ENCODE data around the gene ZNHIT2. TPM values are rescaled to one million over a fixed set of nuclear protein-coding genes. Genes with fewer than 3 reads are reported as not detected.

Gene ZNHIT2
- total and polyA plus RNA-seq, 2 of the 8 experiments (the other 6 are each of a cell fraction or from before 2014, with no cell fraction given), result 13.0 to 16.1 TPM

DNA sequence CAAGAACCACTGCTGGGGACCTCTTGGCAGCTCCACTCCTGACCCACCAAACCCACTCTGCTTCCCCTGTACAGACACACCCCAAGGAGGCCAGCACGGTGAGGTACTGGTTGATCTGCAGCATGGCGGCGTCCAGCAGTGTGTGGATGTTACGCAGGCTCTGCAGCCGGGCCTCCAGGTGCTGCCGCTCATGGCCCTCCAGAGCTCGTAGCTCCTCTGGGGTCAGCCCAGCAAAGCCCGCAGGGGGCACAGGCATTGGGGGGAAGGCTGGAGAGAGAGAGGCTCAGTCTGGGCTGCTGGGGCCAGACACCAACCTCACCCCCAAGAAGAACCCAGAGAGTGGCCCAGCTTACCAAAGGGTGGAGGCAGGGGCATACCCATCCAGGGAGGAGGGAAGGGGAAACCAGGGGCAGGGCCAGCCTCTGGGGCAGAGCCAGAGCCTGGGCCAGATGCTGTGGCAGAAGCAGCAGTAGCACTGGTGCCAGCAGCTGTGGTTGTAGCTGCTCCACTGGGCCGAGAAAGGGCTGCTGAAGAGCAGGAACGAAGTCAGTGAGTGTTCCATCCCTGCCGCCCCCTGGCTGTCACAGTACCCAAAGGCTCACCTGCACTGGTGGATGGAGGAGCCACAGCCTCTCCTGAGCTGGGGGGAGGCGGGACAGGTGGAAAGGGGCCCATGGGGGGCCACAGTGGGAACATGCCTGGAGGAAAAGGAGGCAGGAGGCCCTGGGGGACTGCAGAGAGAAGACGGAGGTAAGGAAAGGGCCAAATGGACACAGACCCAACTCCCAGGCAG is 12.3 kb upstream of the ZNHIT2 start:
- Histone ChIP-seq H3K27me3 (replicated peaks in 1 of 4; ENCODE audit: control insufficient read depth in 3 of 4, extremely low read depth in 1 of 4, insufficient read depth in 3 of 4, low read length in 3 of 4) (no peaks in the 10 kb centered on the region), H2BK12ac (ENCODE audit: low read depth, low read length) (no peak overlapping the region), H3K4me3 (ENCODE audit: extremely low read depth in 1 of 4, insufficient read depth in 2 of 4, low read depth in 3 of 4, low read length in 4 of 4) (no peak overlapping the region), H3K79me2 (ENCODE audit: control insufficient read depth in 1 of 2, insufficient read depth in 2 of 2, low read length in 2 of 2) (peaks cover 0 to 16% of the 10 kb centered on the region in 2 experiments; a peak in 1 of 4 replicates), H4K20me1 (replicated peaks in 1 of 2; ENCODE audit: control insufficient read depth in 1 of 2, insufficient read depth in 2 of 2, low read length in 2 of 2) (peaks cover 0 to 17% of the 10 kb centered on the region in 2 experiments), H4K91ac (replicated peaks; ENCODE audit: insufficient read length, low read length) (no peak overlapping the region), H3K4ac (replicated peaks; ENCODE audit: insufficient read length, low read depth, low read length) (no peak overlapping the region), H2BK5ac (ENCODE audit: low read depth, low read length) (no peak overlapping the region), H3K27ac (ENCODE audit: low read depth, low read length) (no peak overlapping the region), H3K4me1 (replicated peaks in 1 of 4; ENCODE audit: control insufficient read depth in 3 of 4, insufficient read depth in 4 of 4, low read length in 3 of 4) (peaks cover 0 to 9% (median 7%) of the 10 kb centered on the region in 4 experiments; a peak in 6 of 7 replicates), H3K56ac (replicated peaks; ENCODE audit: insufficient read length, low read depth, low read length) (no peak overlapping the region), H2BK20ac (ENCODE audit: low read length) (no peak overlapping the region), H3K18ac (ENCODE audit: extremely low read depth, low read length) (no peak overlapping the region), H3K23ac (ENCODE audit: insufficient read length) (no peak overlapping the region), H3K23me2 (ENCODE audit: low read depth, low read length) (peaks cover 10% of the 10 kb centered on the region), H2AK5ac (ENCODE audit: low read depth, low read length) (no peak overlapping the region), H4K8ac (ENCODE audit: extremely low read depth, insufficient read depth, low read length) (peak overlapping the region; percentile 11), H4K5ac (ENCODE audit: insufficient read length, low read depth, low read length) (no peak overlapping the region), H2BK15ac (ENCODE audit: low read length) (no peak overlapping the region), H3K79me1 (ENCODE audit: low read depth, low read length) (peaks cover 3% of the 10 kb centered on the region; the same call in 1 of the 2 replicates), H3K36me3 (ENCODE audit: control insufficient read depth in 2 of 4, insufficient read depth in 4 of 4, low read length in 3 of 4) (peaks cover 19 to 63% (median 53%) of the 10 kb centered on the region in 4 experiments), H3K4me2 (ENCODE audit: insufficient read depth in 1 of 2, low read depth in 2 of 2, low read length in 2 of 2) (no peak overlapping the region), H3K14ac (ENCODE audit: insufficient read length) (no peak overlapping the region), H2AFZ (ENCODE audit: low read length) (no peak overlapping the region), H3K9me3 (ENCODE audit: insufficient read depth in 2 of 2, low read depth in 1 of 2, low read length in 1 of 2) (no peaks in the 10 kb centered on the region), H3K9ac (replicated peaks in 1 of 4; ENCODE audit: extremely low read depth in 1 of 4, low read depth in 3 of 4, low read length in 3 of 4) (no peak overlapping the region), H2BK120ac (replicated peaks; ENCODE audit: low read depth, low read length) (no peak overlapping the region)
- no peak for FAIRE-seq
- TF ChIP-seq TEAD4 (IDR thresholded peaks at IDR 0.05; ENCODE audit: low read depth, low read length), result no peak
- TF ChIP-seq, protein P1, sequence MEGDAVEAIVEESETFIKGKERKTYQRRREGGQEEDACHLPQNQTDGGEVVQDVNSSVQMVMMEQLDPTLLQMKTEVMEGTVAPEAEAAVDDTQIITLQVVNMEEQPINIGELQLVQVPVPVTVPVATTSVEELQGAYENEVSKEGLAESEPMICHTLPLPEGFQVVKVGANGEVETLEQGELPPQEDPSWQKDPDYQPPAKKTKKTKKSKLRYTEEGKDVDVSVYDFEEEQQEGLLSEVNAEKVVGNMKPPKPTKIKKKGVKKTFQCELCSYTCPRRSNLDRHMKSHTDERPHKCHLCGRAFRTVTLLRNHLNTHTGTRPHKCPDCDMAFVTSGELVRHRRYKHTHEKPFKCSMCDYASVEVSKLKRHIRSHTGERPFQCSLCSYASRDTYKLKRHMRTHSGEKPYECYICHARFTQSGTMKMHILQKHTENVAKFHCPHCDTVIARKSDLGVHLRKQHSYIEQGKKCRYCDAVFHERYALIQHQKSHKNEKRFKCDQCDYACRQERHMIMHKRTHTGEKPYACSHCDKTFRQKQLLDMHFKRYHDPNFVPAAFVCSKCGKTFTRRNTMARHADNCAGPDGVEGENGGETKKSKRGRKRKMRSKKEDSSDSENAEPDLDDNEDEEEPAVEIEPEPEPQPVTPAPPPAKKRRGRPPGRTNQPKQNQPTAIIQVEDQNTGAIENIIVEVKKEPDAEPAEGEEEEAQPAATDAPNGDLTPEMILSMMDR (IDR thresholded peaks at IDR 0.05; ENCODE audit: control extremely low read depth in 1 of 3, insufficient read depth in 1 of 3, low read depth in 1 of 3, low read length in 3 of 3), result peak; percentile 20 to 31 (median 25)
- CTCF ChIA-PET (ENCODE audit: partially characterized antibody), result interaction anchor here (0.6 to 9.5 kb wide), 13 partner anchors 8 to 1885 kb away, joined by 3 to 71 read pairs (median 4); partner anchors contain the start of genes CAPN1, FAU, MRPL49 and TM7SF2
- DNase-seq (ENCODE audit: low read depth in 1 of 2, low spot score in 2 of 2), result no peak
- POLR2A ChIA-PET (ENCODE audit: partially characterized antibody), result interaction anchor here (0.6 to 15.8 kb wide), 5 partner anchors 14 to 56 kb away, joined by 3 to 305 read pairs (median 5); partner anchors contain the start of genes CDCA5, FAU, MRPL49 and TM7SF2
- 91% methylated on average over 12 of the region's 13 CpGs; no CpG with 5 or more reads in 1 of the 2 experiments for WGBS, 2 experiments (ENCODE audit: extremely low coverage in 1 of 2, insufficient coverage in 1 of 2, insufficient read length in 1 of 2, insufficient replicate concordance in 2 of 2, low coverage in 1 of 2, low lambda C conversion rate in 2 of 2, missing lambda C conversion rate in 1 of 2)
